Trophoblast cell (in vitro differentiated cells and primary cell): Measurements from ENCODE around the gene PDPK1.
"Not testable (repeated sequence)": the region's sequence is repeated elsewhere in the genome, so short reads cannot be mapped to it uniquely, and the experiment has no call there.

Source experiments
- DNase-seq, 2 donors: peaks; one replicate each; pipeline ENCODE4 v3.0.0-alpha.2; 2016
- H2AFZ ChIP-seq: 2 replicates; pipeline ENCODE4 v1.6.1; 2013; ENCODE audit warnings: low read length, moderate library complexity, mild to moderate bottlenecking; ENCODE audit not compliant: insufficient read depth, poor library complexity
- H2AK5ac ChIP-seq: 2 replicates; pipeline ENCODE4 v1.6.1; 2013; ENCODE audit warnings: mild to moderate bottlenecking, low read length
- H2BK120ac ChIP-seq: 2 replicates; pipeline ENCODE4 v1.6.1; 2013; ENCODE audit warnings: low read length, mild to moderate bottlenecking, moderate library complexity; ENCODE audit not compliant: insufficient read depth, poor library complexity
- H2BK12ac ChIP-seq: 2 replicates; pipeline ENCODE4 v1.6.1; 2013; ENCODE audit warnings: mild to moderate bottlenecking, low read length, moderate library complexity
- H2BK5ac ChIP-seq: 2 replicates; pipeline ENCODE4 v1.6.1; 2013; ENCODE audit warnings: low read length, low read depth, moderate library complexity, mild to moderate bottlenecking; ENCODE audit not compliant: poor library complexity
- H3K14ac ChIP-seq: 2 replicates; pipeline ENCODE4 v1.6.1; 2013; ENCODE audit warnings: mild to moderate bottlenecking, low read length
- H3K18ac ChIP-seq: 2 replicates; pipeline ENCODE4 v1.6.1; 2013; ENCODE audit warnings: mild to moderate bottlenecking, low read length
- H3K23ac ChIP-seq: 2 replicates; pipeline ENCODE4 v1.6.1; 2013; ENCODE audit warnings: low read length
- H3K27ac ChIP-seq: 2 replicates; pipeline ENCODE4 v1.5.1; 2013; ENCODE audit warnings: low read depth, mild to moderate bottlenecking, inconsistent platforms, low read length, moderate library complexity
- H3K27me3 ChIP-seq: 2 replicates; pipeline ENCODE4 v1.6.1; 2013; ENCODE audit warnings: inconsistent platforms, mild to moderate bottlenecking, low read length, moderate library complexity; ENCODE audit not compliant: insufficient read depth
- H3K36me3 ChIP-seq, 2 experiments: 1 replicate in 1 of 2; 2 replicates in 1 of 2; pipeline ENCODE4 v1.6.1; 2013; ENCODE audit warnings: low read length in 2 of 2, mild to moderate bottlenecking in 2 of 2, moderate library complexity in 1 of 2; ENCODE audit not compliant: insufficient read depth in 2 of 2, control insufficient read depth in 1 of 2
- H3K4ac ChIP-seq: 2 replicates; pipeline ENCODE4 v1.6.1; 2013; ENCODE audit warnings: low read depth, mild to moderate bottlenecking, low read length, moderate library complexity
- H3K4me1 ChIP-seq, 2 experiments: 1 replicate in 1 of 2; 2 replicates in 1 of 2; pipeline ENCODE4 v1.6.1; 2013; ENCODE audit warnings: low read length in 2 of 2, mild to moderate bottlenecking in 2 of 2, moderate library complexity in 1 of 2; ENCODE audit not compliant: insufficient read depth in 2 of 2, control insufficient read depth in 1 of 2
- H3K4me2 ChIP-seq: 2 replicates; pipeline ENCODE4 v1.6.1; 2013; ENCODE audit warnings: inconsistent platforms, mild to moderate bottlenecking, low read length, moderate library complexity
- H3K4me3 ChIP-seq: 2 replicates; pipeline ENCODE4 v1.5.1; 2013; ENCODE audit warnings: mild to moderate bottlenecking, low read depth, low read length, inconsistent platforms
- H3K79me1 ChIP-seq: one replicate; pipeline ENCODE4 v1.6.1; 2013; ENCODE audit warnings: low read length
- H3K79me2 ChIP-seq: 2 replicates; pipeline ENCODE4 v1.6.1; 2013; ENCODE audit warnings: low read length, mild to moderate bottlenecking; ENCODE audit not compliant: control insufficient read depth, insufficient read depth, poor library complexity
- H3K9ac ChIP-seq: 2 replicates; pipeline ENCODE4 v1.6.1; 2013; ENCODE audit warnings: mild to moderate bottlenecking, low read length
- H3K9me3 ChIP-seq: 2 replicates; pipeline ENCODE4 v1.6.1; 2013; ENCODE audit warnings: low read depth, mild to moderate bottlenecking, control low read depth, inconsistent platforms, low read length; ENCODE audit not compliant: insufficient read depth
- H4K12ac ChIP-seq: 2 replicates; pipeline ENCODE4 v1.6.1; 2013; ENCODE audit warnings: low read depth, mild to moderate bottlenecking, low read length, moderate library complexity
- H4K8ac ChIP-seq: 2 replicates; pipeline ENCODE4 v1.6.1; 2013; ENCODE audit warnings: low read depth, mild to moderate bottlenecking, low read length, moderate library complexity
- H4K91ac ChIP-seq: one replicate; pipeline ENCODE4 v1.6.1; 2013; ENCODE audit warnings: low read depth, mild to moderate bottlenecking, low read length, moderate library complexity
- WGBS: extraction: QIAGEN DNeasy Blood & Tissue Kit; methylation state at CpG from one replicate; pipeline ENCODE4 v1.1.7; 2013; ENCODE audit warnings: missing lambda C conversion rate; ENCODE audit not compliant: insufficient read length, insufficient coverage; ENCODE audit errors: extremely low coverage; 5-methylcytosine and 5-hydroxymethylcytosine counted together

Gene PDPK1

GRCh38 chr16:2620870-2621269, 83.0 kb downstream of the PDPK1 start:
- H2AK5ac ChIP-seq, H2AFZ ChIP-seq, H3K27ac ChIP-seq, H2BK5ac ChIP-seq, H3K23ac ChIP-seq, H3K9me3 ChIP-seq, H4K12ac ChIP-seq, H3K4me1 ChIP-seq, H3K18ac ChIP-seq, H3K79me2 ChIP-seq, H2BK120ac ChIP-seq, H2BK12ac ChIP-seq, H3K4me3 ChIP-seq, H4K8ac ChIP-seq, H3K36me3 ChIP-seq, DNase-seq, H3K14ac ChIP-seq, H4K91ac ChIP-seq, H3K9ac ChIP-seq, H3K27me3 ChIP-seq, H3K4ac ChIP-seq, H3K79me1 ChIP-seq, H3K4me2 ChIP-seq: not testable (repeated sequence)
- WGBS = no CpG with 5 or more reads among the region's 15 CpGs

GRCh38 chr16:2621395-2621794, 83.6 kb downstream of the PDPK1 start:
- H3K27ac ChIP-seq, H3K9ac ChIP-seq, DNase-seq, H3K14ac ChIP-seq, H3K23ac ChIP-seq, H4K12ac ChIP-seq, H3K18ac ChIP-seq, H3K4me3 ChIP-seq, H2AK5ac ChIP-seq, H3K4ac ChIP-seq, H4K91ac ChIP-seq, H3K27me3 ChIP-seq, H3K36me3 ChIP-seq, H3K4me1 ChIP-seq, H3K79me2 ChIP-seq, H3K4me2 ChIP-seq, H4K8ac ChIP-seq, H3K9me3 ChIP-seq, H2AFZ ChIP-seq, H2BK5ac ChIP-seq, H3K79me1 ChIP-seq, H2BK120ac ChIP-seq, H2BK12ac ChIP-seq: not testable (repeated sequence)
- no CpG with 5 or more reads among the region's 8 CpGs for WGBS

GRCh38 chr16:2627075-2627474, 89.3 kb downstream of the PDPK1 start:
- not testable (repeated sequence) for H3K9me3 ChIP-seq, H3K23ac ChIP-seq, H3K4me3 ChIP-seq, H3K27me3 ChIP-seq, H2AFZ ChIP-seq, H3K79me1 ChIP-seq, H3K4me1 ChIP-seq, H3K9ac ChIP-seq, H2BK5ac ChIP-seq, H3K18ac ChIP-seq, H3K36me3 ChIP-seq, DNase-seq, H3K4me2 ChIP-seq, H2BK12ac ChIP-seq, H3K14ac ChIP-seq, H4K12ac ChIP-seq, H3K4ac ChIP-seq, H2AK5ac ChIP-seq, H4K8ac ChIP-seq, H4K91ac ChIP-seq, H3K79me2 ChIP-seq, H2BK120ac ChIP-seq, H3K27ac ChIP-seq
- WGBS = no CpG with 5 or more reads among the region's 6 CpGs

GRCh38 chr16:2631203-2631602, 93.4 kb downstream of the PDPK1 start:
- H2AFZ ChIP-seq, H3K79me1 ChIP-seq, H3K23ac ChIP-seq, H3K4me3 ChIP-seq, H3K14ac ChIP-seq, H4K12ac ChIP-seq, H3K27me3 ChIP-seq, H3K9ac ChIP-seq, H4K91ac ChIP-seq, H2BK120ac ChIP-seq, H3K4me1 ChIP-seq, H3K27ac ChIP-seq, DNase-seq, H2BK5ac ChIP-seq, H4K8ac ChIP-seq, H2AK5ac ChIP-seq, H3K9me3 ChIP-seq, H3K4ac ChIP-seq, H3K4me2 ChIP-seq, H3K36me3 ChIP-seq, H3K18ac ChIP-seq, H3K79me2 ChIP-seq, H2BK12ac ChIP-seq: not testable (repeated sequence)
- no CpG with 5 or more reads among the region's 11 CpGs for WGBS
